Activated CD4-positive, alpha-beta T cell treated with anti-CD3 and anti-CD28 coated beads for 4 hours (primary cell): Measurements from ENCODE around the gene GBF1.
"Not testable (repeated sequence)": the region's sequence is repeated elsewhere in the genome, so short reads cannot be mapped to it uniquely, and the experiment has no call there.

ENCODE experiments used
- DNase-seq, 2 donors: peaks; one replicate each; pipeline ENCODE4 v3.0.0-alpha.2; 2020

GBF1 gene

GRCh38 chr10:102231357-102232318, 13.7 kb upstream of the GBF1 start:
- DNase-seq, result peak; percentile 62 to 64

GRCh38 chr10:102233997-102234396, 11.3 kb upstream of the GBF1 start:
- DNase-seq, result no peak

GRCh38 chr10:102234888-102235597, 10.3 kb upstream of the GBF1 start:
- DNase-seq, result no peak

- no peak for DNase-seq
Observed at GRCh38 chr10:102235598-102235920, 9.8 kb upstream of the GBF1 start.

- no peak for DNase-seq
Observed at GRCh38 chr10:102236006-102236405, 9.3 kb upstream of the GBF1 start.

- no peak for DNase-seq
Observed at GRCh38 chr10:102237711-102238252, 7.5 kb upstream of the GBF1 start.

GRCh38 chr10:102240467-102241031, 4.8 kb upstream of the GBF1 start:
- DNase-seq, result no peak

- DNase-seq, result no peak
Observed at GRCh38 chr10:102241032-102241443, 4.3 kb upstream of the GBF1 start.

- DNase-seq, result peak; percentile 83 to 89
Observed at GRCh38 chr10:102241444-102242117, 3.8 kb upstream of the GBF1 start, which contains the start of gene PITX3. Gene PITX3, minus strand, starts transcription at chr10:102241512. Its CDS starts 9,432 bp downstream, at chr10:102232080.

- DNase-seq, result no peak
Observed at GRCh38 chr10:102242118-102242485, 3.2 kb upstream of the GBF1 start.

- no peak for DNase-seq
Observed at GRCh38 chr10:102243309-102243708, 2.0 kb upstream of the GBF1 start.

- no peak for DNase-seq
Observed at GRCh38 chr10:102245932-102246251, 560 bp downstream of the GBF1 start.

- DNase-seq, result no peak
Observed at GRCh38 chr10:102246261-102246660, 929 bp downstream of the GBF1 start.

GRCh38 chr10:102247734-102248133, 2.4 kb downstream of the GBF1 start:
- no peak for DNase-seq

GRCh38 chr10:102252508-102252907, 7.2 kb downstream of the GBF1 start:
- not testable (repeated sequence) for DNase-seq

- no peak for DNase-seq
Observed at GRCh38 chr10:102254426-102254825, 9.1 kb downstream of the GBF1 start.

GRCh38 chr10:102255404-102255803, 10.1 kb downstream of the GBF1 start:
- no peak for DNase-seq

GRCh38 chr10:102261196-102261595, 15.9 kb downstream of the GBF1 start:
- no peak for DNase-seq

- DNase-seq, result no peak
Observed at GRCh38 chr10:102261842-102262241, 16.5 kb downstream of the GBF1 start.

GRCh38 chr10:102262744-102263370, 17.5 kb downstream of the GBF1 start:
- DNase-seq, result no peak

- no peak for DNase-seq
Observed at GRCh38 chr10:102264371-102264770, 19.0 kb downstream of the GBF1 start.

GRCh38 chr10:102266670-102267069, 21.3 kb downstream of the GBF1 start:
- DNase-seq, result no peak

- no peak for DNase-seq
Observed at GRCh38 chr10:102267748-102268147, 22.4 kb downstream of the GBF1 start.
